GM18505 (cell line): ENCODE results near the gene ADAMTS17.

ENCODE experiments used
- ATAC-seq: cut with Tn5 transposase; IDR thresholded peaks from one replicate; pipeline ENCODE4 v1.9.1; 2021; ENCODE audit not compliant: unreplicated experiment
- POLR2A ChIP-seq: IDR thresholded peaks from 4 replicates; pipeline ENCODE4 v1.6.1; 2011; ENCODE audit warnings: borderline replicate concordance; ENCODE audit not compliant: insufficient read depth, insufficient read length; ENCODE audit errors: extremely low read depth

The ADAMTS17 gene

GRCh38 chr15:100039994-100040393 lies 301.8 kb downstream of the ADAMTS17 start:
- no peak for TF ChIP-seq POLR2A
- ATAC-seq, result no peak

- no peak for ATAC-seq
- no peak for TF ChIP-seq POLR2A
Observed at GRCh38 chr15:100038736-100039135, 303.0 kb downstream of the ADAMTS17 start.

GRCh38 chr15:100037901-100038300 lies 303.9 kb downstream of the ADAMTS17 start:
- no peak for ATAC-seq
- TF ChIP-seq POLR2A, result no peak

- no peak for TF ChIP-seq POLR2A
- ATAC-seq, result no peak
Observed at GRCh38 chr15:100036015-100036414, 305.8 kb downstream of the ADAMTS17 start.

- TF ChIP-seq POLR2A, result no peak
- no peak for ATAC-seq
Observed at GRCh38 chr15:100034191-100034590, 307.6 kb downstream of the ADAMTS17 start.

- TF ChIP-seq POLR2A, result no peak
- ATAC-seq, result no peak
Observed at GRCh38 chr15:100033140-100033857, 308.5 kb downstream of the ADAMTS17 start.

- no peak for TF ChIP-seq POLR2A
Observed at GRCh38 chr15:100032358-100033085, 309.3 kb downstream of the ADAMTS17 start.

GRCh38 chr15:100031665-100032357 lies 310.0 kb downstream of the ADAMTS17 start:
- ATAC-seq, result no peak
- no peak for TF ChIP-seq POLR2A

More at GRCh38 chr15:100032358-100033085, 309.3 kb downstream of the ADAMTS17 start:
- ATAC-seq, result no peak

GRCh38 chr15:100030586-100031229 lies 311.1 kb downstream of the ADAMTS17 start:
- no peak for TF ChIP-seq POLR2A
- ATAC-seq, result no peak

GRCh38 chr15:100029868-100030479 lies 311.8 kb downstream of the ADAMTS17 start:
- no peak for TF ChIP-seq POLR2A
- no peak for ATAC-seq

GRCh38 chr15:100029045-100029444 lies 312.7 kb downstream of the ADAMTS17 start:
- ATAC-seq, result no peak

GRCh38 chr15:100026041-100026440 lies 315.7 kb downstream of the ADAMTS17 start:
- no peak for ATAC-seq
- no peak for TF ChIP-seq POLR2A

More at GRCh38 chr15:100029045-100029444, 312.7 kb downstream of the ADAMTS17 start:
- TF ChIP-seq POLR2A, result no peak

- TF ChIP-seq POLR2A, result no peak
- no peak for ATAC-seq
Observed at GRCh38 chr15:100022806-100023205, 319.0 kb downstream of the ADAMTS17 start.
